ENCODE results near the gene C1orf87.

The C1orf87 gene

DNA sequence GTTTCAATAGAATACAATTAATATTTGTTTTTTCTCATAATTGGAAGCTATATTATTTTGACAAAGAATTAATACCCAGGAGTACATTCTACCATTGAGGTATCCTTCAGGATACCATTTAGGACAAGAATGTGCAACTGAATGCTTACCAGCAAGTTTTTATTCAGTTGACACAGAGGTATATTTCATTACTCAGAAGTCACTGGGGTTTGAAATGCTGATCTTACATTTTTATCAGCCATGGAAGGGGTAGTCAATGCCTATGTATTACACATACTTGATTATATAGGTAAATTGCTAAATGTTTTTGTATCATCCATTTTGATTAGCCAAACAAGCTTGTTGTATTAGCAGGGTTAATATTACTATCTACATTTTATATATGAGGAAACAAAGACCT, 48.0 kb downstream of the C1orf87 start:
- no peaks in the 10 kb centered on the region for H3K9me3 ChIP-seq (replicated peaks; ENCODE audit: insufficient read depth, low read length)
- H3K4me1 ChIP-seq (ENCODE audit: low read length): no peaks in the 10 kb centered on the region
- H3K36me3 ChIP-seq (replicated peaks; ENCODE audit: insufficient read depth, low read length): no peaks in the 10 kb centered on the region
- no peaks in the 10 kb centered on the region for H3K9me2 ChIP-seq (replicated peaks; ENCODE audit: insufficient read depth, low read length)
- H3K9ac ChIP-seq (ENCODE audit: low read length): no peak overlapping the region
- H3F3A ChIP-seq (ENCODE audit: insufficient read depth, low read length): no peaks in the 10 kb centered on the region
- no peaks in the 10 kb centered on the region for H4K20me1 ChIP-seq (ENCODE audit: insufficient read depth, low read length)
- no peak for TF ChIP-seq EZH2 (optimal IDR thresholded peaks at IDR 0.05; ENCODE audit: low read depth, low read length)
- TF ChIP-seq, protein P1, sequence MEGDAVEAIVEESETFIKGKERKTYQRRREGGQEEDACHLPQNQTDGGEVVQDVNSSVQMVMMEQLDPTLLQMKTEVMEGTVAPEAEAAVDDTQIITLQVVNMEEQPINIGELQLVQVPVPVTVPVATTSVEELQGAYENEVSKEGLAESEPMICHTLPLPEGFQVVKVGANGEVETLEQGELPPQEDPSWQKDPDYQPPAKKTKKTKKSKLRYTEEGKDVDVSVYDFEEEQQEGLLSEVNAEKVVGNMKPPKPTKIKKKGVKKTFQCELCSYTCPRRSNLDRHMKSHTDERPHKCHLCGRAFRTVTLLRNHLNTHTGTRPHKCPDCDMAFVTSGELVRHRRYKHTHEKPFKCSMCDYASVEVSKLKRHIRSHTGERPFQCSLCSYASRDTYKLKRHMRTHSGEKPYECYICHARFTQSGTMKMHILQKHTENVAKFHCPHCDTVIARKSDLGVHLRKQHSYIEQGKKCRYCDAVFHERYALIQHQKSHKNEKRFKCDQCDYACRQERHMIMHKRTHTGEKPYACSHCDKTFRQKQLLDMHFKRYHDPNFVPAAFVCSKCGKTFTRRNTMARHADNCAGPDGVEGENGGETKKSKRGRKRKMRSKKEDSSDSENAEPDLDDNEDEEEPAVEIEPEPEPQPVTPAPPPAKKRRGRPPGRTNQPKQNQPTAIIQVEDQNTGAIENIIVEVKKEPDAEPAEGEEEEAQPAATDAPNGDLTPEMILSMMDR (IDR thresholded peaks at IDR 0.05; ENCODE audit: low read length): no peak
- TF ChIP-seq EZH2phosphoT487 (IDR thresholded peaks at IDR 0.05; ENCODE audit: low read length): no peak
- H3K4me2 ChIP-seq (ENCODE audit: low read depth, low read length): no peak overlapping the region
- DNase-seq: no peak
- H3K27me3 ChIP-seq (replicated peaks; ENCODE audit: insufficient read depth, low read length): no peaks in the 10 kb centered on the region
- H3K27ac ChIP-seq (ENCODE audit: low read length): no peak overlapping the region
- H2AFZ ChIP-seq (ENCODE audit: low read length): no peak overlapping the region
- no peaks in the 10 kb centered on the region for H3K79me2 ChIP-seq (ENCODE audit: low read length)
- H3K4me3 ChIP-seq (ENCODE audit: low read length): no peak overlapping the region

DNA sequence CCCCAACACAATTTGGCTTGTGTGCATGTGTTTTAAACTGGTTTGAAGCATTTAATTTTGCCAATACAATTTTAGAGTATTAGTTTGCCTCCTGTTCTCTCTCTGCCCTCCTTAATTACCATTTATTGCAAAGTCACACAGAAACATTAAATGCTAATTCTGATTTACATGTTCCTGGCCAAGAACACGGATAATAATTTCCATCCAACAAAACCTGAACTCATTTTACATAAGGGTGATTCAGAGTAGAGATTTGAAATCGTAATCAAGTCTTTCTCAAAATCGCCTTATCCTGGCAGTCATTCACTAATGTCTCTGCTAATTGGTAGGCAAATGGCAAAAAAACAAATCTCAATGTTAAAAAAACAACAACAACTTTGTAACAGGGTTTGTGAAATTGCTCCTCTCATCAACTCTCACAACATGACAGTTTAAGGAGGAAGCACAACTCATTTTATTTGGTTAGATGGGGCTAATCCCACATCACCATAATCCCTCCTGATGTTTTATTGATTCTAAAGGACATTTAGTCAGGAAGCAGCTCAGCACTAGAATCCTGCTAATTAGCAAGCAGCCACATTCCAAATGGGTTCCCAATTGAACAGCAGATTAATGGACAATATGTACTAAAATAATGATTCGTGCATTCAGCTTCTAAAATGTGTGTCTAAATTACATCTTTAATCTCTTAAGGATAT, 55.9 kb downstream of the C1orf87 start:
- no peak overlapping the region for H3K4me3 ChIP-seq (ENCODE audit: low read length)
- H3K9me2 ChIP-seq (replicated peaks; ENCODE audit: insufficient read depth, low read length): no peaks in the 10 kb centered on the region
- no peaks in the 10 kb centered on the region for H3K27me3 ChIP-seq (replicated peaks; ENCODE audit: insufficient read depth, low read length)
- no peak overlapping the region for H3K27ac ChIP-seq (ENCODE audit: low read length)
- H3K4me1 ChIP-seq (ENCODE audit: low read length): no peaks in the 10 kb centered on the region
- no peaks in the 10 kb centered on the region for H3K36me3 ChIP-seq (replicated peaks; ENCODE audit: insufficient read depth, low read length)
- no peaks in the 10 kb centered on the region for H3K79me2 ChIP-seq (ENCODE audit: low read length)
- no peaks in the 10 kb centered on the region for H3F3A ChIP-seq (ENCODE audit: insufficient read depth, low read length)
- no peak overlapping the region for H2AFZ ChIP-seq (ENCODE audit: low read length)
- TF ChIP-seq EZH2 (optimal IDR thresholded peaks at IDR 0.05; ENCODE audit: low read depth, low read length) (no peak), EZH2phosphoT487 (IDR thresholded peaks at IDR 0.05; ENCODE audit: low read length) (no peak)
- H4K20me1 ChIP-seq (ENCODE audit: insufficient read depth, low read length): no peaks in the 10 kb centered on the region
- H3K4me2 ChIP-seq (ENCODE audit: low read depth, low read length): no peak overlapping the region
- no peak for DNase-seq
- no peak overlapping the region for H3K9ac ChIP-seq (ENCODE audit: low read length)
- H3K9me3 ChIP-seq (replicated peaks; ENCODE audit: insufficient read depth, low read length): no peaks in the 10 kb centered on the region

DNA sequence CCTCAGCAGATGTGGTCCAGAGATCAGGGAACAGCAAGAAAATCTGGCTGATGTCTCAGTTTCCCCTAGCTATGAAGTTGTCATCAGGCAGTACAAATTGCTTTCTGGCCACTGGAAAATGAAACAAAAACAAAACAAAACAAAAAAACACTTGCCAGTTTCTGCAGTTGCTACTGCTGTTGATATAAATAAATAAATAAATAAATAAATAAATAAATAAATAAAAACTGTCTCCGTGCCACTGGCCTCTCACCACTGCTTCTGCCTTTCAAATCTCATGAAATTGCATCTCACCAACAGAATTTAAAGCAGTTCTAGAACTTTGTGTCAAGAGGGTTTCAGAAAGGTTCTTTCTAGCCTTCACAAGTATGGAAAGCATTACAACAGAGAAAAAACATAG, 62.9 kb downstream of the C1orf87 start:
- H3K9ac ChIP-seq (ENCODE audit: low read length): no peak overlapping the region

More for the DNA sequence above, 62.9 kb downstream of the C1orf87 start:
- no peak for DNase-seq
- H2AFZ ChIP-seq (ENCODE audit: low read length): no peak overlapping the region
- H3K4me1 ChIP-seq (ENCODE audit: low read length): no peaks in the 10 kb centered on the region
- H3K4me2 ChIP-seq (ENCODE audit: low read depth, low read length): no peak overlapping the region
- no peaks in the 10 kb centered on the region for H3K9me3 ChIP-seq (replicated peaks; ENCODE audit: insufficient read depth, low read length)
- no peak overlapping the region for H3K27ac ChIP-seq (ENCODE audit: low read length)
- no peak overlapping the region for H3K4me3 ChIP-seq (ENCODE audit: low read length)
- no peaks in the 10 kb centered on the region for H3K79me2 ChIP-seq (ENCODE audit: low read length)
- H3F3A ChIP-seq (ENCODE audit: insufficient read depth, low read length): no peaks in the 10 kb centered on the region
- no peaks in the 10 kb centered on the region for H3K36me3 ChIP-seq (replicated peaks; ENCODE audit: insufficient read depth, low read length)
- no peaks in the 10 kb centered on the region for H4K20me1 ChIP-seq (ENCODE audit: insufficient read depth, low read length)
- no peaks in the 10 kb centered on the region for H3K27me3 ChIP-seq (replicated peaks; ENCODE audit: insufficient read depth, low read length)
- H3K9me2 ChIP-seq (replicated peaks; ENCODE audit: insufficient read depth, low read length): no peaks in the 10 kb centered on the region
- TF ChIP-seq EZH2 (optimal IDR thresholded peaks at IDR 0.05; ENCODE audit: low read depth, low read length): no peak
- TF ChIP-seq EZH2phosphoT487 (IDR thresholded peaks at IDR 0.05; ENCODE audit: low read length): no peak
- TF ChIP-seq, protein P1 (IDR thresholded peaks at IDR 0.05; ENCODE audit: low read length): no peak
